HCT116 (cell line): ENCODE data around the gene ADCK2.

ENCODE experiments used
- CEBPB ChIP-seq: IDR thresholded peaks from 2 replicates; pipeline ENCODE4 v1.6.1; 2012; ENCODE audit warnings: low read depth
- EZH2 ChIP-seq: fragments of 200-600 bp; sonication (generic); IDR thresholded peaks from 2 replicates; pipeline ENCODE4 v1.6.1; 2017; ENCODE audit warnings: antibody characterized with exemption, mixed run types
- EZH2phosphoT487 ChIP-seq: fragments of 200-600 bp; IDR thresholded peaks from 2 replicates; pipeline ENCODE4 v1.6.1; 2018; ENCODE audit warnings: antibody characterized with exemption, borderline replicate concordance
- JUND ChIP-seq: IDR thresholded peaks from 2 replicates; pipeline ENCODE4 v1.6.1; 2012
- POLR2A ChIP-seq: IDR thresholded peaks from 2 replicates; pipeline ENCODE4 v1.7.0; 2011; ENCODE audit warnings: borderline replicate concordance; ENCODE audit not compliant: insufficient read depth, insufficient read length; ENCODE audit errors: extremely low read depth
- POLR2AphosphoS5 ChIP-seq: IDR thresholded peaks from 2 replicates; pipeline ENCODE4 v1.6.1; 2011; ENCODE audit warnings: mild to moderate bottlenecking, low read depth, low read length, moderate library complexity
- RAD21 ChIP-seq: IDR thresholded peaks from 2 replicates; pipeline ENCODE4 v1.6.1; 2012; ENCODE audit warnings: low read depth, mild to moderate bottlenecking
- TF ChIP-seq, protein P1 (sequence below): IDR thresholded peaks from 2 replicates; pipeline ENCODE4 v1.6.1; 2012; ENCODE audit warnings: low read depth
- TF ChIP-seq, protein P2 (sequence below), 3 experiments: fragments of 200-600 bp in 1 of 3; sonication (generic) in 1 of 3; IDR thresholded peaks in 2 of 3; conservative IDR thresholded peaks in 1 of 3; 2 replicates each; pipeline ENCODE4 v1.5.1; 2012 to 2017; ENCODE audit warnings: low read depth in 2 of 3, low read length in 2 of 3, antibody characterized with exemption in 1 of 3, borderline replicate concordance in 1 of 3, control low read depth in 1 of 3, mild to moderate bottlenecking in 1 of 3, mixed read lengths in 1 of 3, mixed run types in 1 of 3, moderate library complexity in 1 of 3; ENCODE audit not compliant: insufficient read depth in 1 of 3
- TF ChIP-seq, protein P3 (sequence below): IDR thresholded peaks from 2 replicates; pipeline ENCODE4 v1.6.1; 2012
- TF ChIP-seq, protein P4 (sequence below): IDR thresholded peaks from 2 replicates; pipeline ENCODE4 v1.6.1; 2011; ENCODE audit warnings: mild to moderate bottlenecking, low read length, moderate library complexity; ENCODE audit not compliant: insufficient replicate concordance; ENCODE audit errors: extremely low read depth

DNA sequence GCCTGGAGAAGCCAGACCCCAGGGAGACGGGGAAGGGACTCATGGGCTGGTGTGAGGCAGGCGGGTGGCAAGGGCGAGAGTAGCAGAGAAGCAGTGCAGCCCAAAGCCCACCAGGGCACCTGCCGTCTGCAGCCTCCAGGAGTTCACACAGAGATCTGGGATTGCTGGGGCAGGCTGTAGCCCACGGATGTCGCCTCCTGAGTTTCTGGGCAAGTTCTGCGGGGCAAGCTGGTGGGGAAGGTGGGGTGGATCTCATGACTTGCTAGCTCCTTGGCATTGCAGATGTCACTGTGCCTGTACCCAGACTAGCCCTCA is 6.0 kb downstream of the ADCK2 start:
- TF ChIP-seq, protein P1, sequence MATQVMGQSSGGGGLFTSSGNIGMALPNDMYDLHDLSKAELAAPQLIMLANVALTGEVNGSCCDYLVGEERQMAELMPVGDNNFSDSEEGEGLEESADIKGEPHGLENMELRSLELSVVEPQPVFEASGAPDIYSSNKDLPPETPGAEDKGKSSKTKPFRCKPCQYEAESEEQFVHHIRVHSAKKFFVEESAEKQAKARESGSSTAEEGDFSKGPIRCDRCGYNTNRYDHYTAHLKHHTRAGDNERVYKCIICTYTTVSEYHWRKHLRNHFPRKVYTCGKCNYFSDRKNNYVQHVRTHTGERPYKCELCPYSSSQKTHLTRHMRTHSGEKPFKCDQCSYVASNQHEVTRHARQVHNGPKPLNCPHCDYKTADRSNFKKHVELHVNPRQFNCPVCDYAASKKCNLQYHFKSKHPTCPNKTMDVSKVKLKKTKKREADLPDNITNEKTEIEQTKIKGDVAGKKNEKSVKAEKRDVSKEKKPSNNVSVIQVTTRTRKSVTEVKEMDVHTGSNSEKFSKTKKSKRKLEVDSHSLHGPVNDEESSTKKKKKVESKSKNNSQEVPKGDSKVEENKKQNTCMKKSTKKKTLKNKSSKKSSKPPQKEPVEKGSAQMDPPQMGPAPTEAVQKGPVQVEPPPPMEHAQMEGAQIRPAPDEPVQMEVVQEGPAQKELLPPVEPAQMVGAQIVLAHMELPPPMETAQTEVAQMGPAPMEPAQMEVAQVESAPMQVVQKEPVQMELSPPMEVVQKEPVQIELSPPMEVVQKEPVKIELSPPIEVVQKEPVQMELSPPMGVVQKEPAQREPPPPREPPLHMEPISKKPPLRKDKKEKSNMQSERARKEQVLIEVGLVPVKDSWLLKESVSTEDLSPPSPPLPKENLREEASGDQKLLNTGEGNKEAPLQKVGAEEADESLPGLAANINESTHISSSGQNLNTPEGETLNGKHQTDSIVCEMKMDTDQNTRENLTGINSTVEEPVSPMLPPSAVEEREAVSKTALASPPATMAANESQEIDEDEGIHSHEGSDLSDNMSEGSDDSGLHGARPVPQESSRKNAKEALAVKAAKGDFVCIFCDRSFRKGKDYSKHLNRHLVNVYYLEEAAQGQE, result no peak
- TF ChIP-seq, protein P2, sequence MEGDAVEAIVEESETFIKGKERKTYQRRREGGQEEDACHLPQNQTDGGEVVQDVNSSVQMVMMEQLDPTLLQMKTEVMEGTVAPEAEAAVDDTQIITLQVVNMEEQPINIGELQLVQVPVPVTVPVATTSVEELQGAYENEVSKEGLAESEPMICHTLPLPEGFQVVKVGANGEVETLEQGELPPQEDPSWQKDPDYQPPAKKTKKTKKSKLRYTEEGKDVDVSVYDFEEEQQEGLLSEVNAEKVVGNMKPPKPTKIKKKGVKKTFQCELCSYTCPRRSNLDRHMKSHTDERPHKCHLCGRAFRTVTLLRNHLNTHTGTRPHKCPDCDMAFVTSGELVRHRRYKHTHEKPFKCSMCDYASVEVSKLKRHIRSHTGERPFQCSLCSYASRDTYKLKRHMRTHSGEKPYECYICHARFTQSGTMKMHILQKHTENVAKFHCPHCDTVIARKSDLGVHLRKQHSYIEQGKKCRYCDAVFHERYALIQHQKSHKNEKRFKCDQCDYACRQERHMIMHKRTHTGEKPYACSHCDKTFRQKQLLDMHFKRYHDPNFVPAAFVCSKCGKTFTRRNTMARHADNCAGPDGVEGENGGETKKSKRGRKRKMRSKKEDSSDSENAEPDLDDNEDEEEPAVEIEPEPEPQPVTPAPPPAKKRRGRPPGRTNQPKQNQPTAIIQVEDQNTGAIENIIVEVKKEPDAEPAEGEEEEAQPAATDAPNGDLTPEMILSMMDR (IDR thresholded peaks at IDR 0.05 in 2 of 3, conservative IDR thresholded peaks at IDR 0.05 in 1 of 3; ENCODE audit: borderline replicate concordance in 1 of 3, insufficient read depth in 1 of 3, low read depth in 2 of 3, low read length in 2 of 3), result no peak
- no peak for TF ChIP-seq POLR2A
- TF ChIP-seq CEBPB, result no peak
- TF ChIP-seq POLR2AphosphoS5, result no peak
- no peak for TF ChIP-seq EZH2
- TF ChIP-seq, protein P3, sequence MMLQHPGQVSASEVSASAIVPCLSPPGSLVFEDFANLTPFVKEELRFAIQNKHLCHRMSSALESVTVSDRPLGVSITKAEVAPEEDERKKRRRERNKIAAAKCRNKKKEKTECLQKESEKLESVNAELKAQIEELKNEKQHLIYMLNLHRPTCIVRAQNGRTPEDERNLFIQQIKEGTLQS, result no peak
- TF ChIP-seq, protein P4, sequence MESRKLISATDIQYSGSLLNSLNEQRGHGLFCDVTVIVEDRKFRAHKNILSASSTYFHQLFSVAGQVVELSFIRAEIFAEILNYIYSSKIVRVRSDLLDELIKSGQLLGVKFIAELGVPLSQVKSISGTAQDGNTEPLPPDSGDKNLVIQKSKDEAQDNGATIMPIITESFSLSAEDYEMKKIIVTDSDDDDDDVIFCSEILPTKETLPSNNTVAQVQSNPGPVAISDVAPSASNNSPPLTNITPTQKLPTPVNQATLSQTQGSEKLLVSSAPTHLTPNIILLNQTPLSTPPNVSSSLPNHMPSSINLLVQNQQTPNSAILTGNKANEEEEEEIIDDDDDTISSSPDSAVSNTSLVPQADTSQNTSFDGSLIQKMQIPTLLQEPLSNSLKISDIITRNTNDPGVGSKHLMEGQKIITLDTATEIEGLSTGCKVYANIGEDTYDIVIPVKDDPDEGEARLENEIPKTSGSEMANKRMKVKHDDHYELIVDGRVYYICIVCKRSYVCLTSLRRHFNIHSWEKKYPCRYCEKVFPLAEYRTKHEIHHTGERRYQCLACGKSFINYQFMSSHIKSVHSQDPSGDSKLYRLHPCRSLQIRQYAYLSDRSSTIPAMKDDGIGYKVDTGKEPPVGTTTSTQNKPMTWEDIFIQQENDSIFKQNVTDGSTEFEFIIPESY, result no peak
- no peak for TF ChIP-seq EZH2phosphoT487
- no peak for TF ChIP-seq RAD21
- no peak for TF ChIP-seq JUND
